ENCODE measurements around the gene SMARCB1.
"Not testable (repeated sequence)": the region's sequence is repeated elsewhere in the genome, so short reads cannot be mapped to it uniquely, and the experiment has no call there.

The SMARCB1 gene

GRCh38 chr22:23847991-23848864 lies 61.5 kb downstream of the SMARCB1 start:
- DNase-seq: no peak

- DNase-seq: no peak
These were observed 62.5 kb downstream of the SMARCB1 start for GRCh38 chr22:23849009-23850006.

GRCh38 chr22:23850136-23850611 lies 63.4 kb downstream of the SMARCB1 start:
- DNase-seq: no peak

GRCh38 chr22:23856721-23857605 lies 70.2 kb downstream of the SMARCB1 start:
- no peak for DNase-seq

DNA sequence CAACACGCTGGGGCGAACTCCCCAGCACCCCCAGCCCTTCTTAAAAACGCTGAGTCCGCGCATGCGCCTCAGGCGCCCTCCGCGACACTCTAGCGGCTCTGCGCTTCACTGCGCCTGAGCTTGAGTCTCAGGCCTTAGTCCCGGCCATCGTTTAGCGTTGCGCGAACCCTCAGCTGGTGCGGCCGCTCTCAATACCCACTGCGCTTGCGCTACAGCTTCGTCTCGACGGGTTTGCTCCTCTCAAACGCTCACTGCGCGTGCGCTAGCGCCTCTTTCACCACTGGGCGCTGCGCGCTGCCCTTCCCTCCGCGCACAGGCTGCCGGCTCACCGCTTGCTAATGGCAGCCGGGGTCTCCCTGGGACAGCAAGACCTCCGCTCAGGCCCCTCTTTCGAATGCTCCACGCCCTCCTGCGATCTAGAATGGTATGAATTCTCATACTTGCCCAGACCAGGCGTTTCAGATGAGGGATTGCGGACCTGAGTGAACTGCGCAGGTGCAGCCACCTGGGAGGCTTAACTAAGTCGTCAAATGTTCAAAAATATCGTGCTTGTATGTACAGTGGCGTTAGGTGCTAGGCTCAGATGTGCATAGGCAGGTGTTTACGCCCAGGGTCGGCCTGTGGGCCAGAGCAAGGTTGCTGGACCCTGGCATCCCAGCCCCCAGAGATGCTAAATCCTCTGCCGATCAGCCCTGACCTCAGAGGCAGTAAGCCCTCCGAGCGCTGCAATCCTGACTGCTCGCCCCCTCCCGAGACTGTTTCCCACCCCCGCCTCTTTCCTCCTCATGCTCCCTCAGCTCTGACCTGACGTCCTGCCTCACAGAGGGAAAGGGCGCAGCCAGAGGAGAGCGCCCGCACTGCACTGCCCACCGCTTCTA lies 71.1 kb downstream of the SMARCB1 start, which contains the start of gene SLC2A11:
Gene SLC2A11, plus strand, starts transcription at position 270 of the 878 bp plus-strand sequence. Its CDS starts 125 bp downstream, at position 395.
- peak; percentile 74 for DNase-seq

DNA sequence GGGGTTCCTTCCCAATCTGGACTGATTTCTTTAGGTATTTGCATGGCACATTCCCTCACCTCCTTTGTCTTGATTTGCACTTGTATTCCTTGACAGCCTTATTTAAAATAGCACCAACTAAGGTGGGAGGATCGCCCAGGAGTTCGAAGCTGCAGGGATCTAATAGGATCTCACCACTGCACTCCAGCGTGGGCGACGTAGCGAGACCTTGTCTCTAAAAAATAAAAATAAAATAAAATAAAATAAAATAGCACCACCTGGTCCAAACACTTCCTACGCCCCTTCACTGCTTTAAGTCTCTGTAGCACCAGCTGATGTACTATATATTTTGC lies 71.7 kb downstream of the SMARCB1 start:
- no peak for DNase-seq

- DNase-seq: no peak
These were observed 72.4 kb downstream of the SMARCB1 start for GRCh38 chr22:23859201-23859600.

DNA sequence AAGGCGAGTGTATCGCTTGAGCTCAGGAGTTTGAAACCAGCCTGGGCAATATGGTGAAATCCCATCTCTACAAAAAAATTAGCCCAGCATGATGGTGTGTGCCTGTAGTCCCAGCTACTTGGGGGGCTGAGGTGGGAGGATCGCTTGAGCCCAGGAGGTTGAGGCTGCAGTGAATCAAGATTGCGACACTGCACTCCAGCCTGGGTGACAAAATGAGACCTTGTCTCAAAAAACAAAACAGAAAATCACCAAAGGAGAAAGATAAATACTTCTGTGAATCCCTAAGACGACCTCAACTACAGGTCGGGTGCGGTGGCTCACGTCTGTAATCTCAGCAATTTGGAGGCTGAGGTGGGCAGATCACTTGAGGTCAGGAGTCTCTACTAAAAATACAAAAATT lies 73.4 kb downstream of the SMARCB1 start:
- not testable (repeated sequence) for DNase-seq

- no peak for DNase-seq
These were observed 75.3 kb downstream of the SMARCB1 start for GRCh38 chr22:23862103-23862502.

- DNase-seq: not testable (repeated sequence)
These were observed 77.9 kb downstream of the SMARCB1 start for GRCh38 chr22:23864499-23865154.

DNA sequence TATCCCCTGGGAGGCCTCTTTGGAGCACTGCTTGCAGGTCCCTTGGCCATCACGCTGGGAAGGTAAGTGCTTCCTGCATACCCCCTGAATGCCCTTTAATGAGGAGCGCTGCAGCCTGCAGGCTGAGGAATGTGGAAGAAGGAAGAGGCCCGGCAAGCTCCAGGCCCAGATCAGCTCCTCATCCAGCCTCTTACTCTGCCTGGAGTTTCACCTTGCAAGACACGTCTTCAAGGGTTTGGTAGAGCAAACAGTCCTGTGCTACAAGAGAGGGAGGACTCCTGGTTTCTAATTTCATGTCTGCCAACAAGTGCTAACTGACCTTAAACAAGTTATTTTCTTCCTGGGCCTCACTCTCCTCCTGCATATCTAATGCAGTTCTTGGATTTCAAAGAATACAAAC lies 81.8 kb downstream of the SMARCB1 start:
- no peak for DNase-seq

- no peak for DNase-seq
These were observed 88.1 kb downstream of the SMARCB1 start for GRCh38 chr22:23874871-23875270.

DNA sequence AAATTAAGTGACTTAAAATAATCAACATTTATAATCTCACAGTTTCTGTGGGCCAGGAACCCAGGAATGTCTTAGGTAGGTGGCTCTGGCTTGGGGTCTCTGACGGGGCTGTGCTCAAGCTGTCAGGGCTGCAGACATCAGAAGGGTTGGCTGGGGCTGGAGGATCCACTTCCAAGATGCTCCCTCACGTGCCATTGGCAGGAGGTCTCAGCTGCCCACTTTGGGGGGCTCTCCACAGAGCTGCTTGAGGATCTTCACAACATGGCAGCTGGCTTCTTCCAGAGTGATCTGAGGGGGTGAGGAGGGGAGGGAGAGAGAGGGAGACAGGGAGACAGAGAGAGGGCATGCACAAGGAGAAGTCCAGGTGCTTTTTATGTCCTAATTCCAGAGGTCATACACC lies 89.0 kb downstream of the SMARCB1 start:
- DNase-seq: no peak

GRCh38 chr22:23877566-23877965 lies 90.8 kb downstream of the SMARCB1 start:
- DNase-seq: no peak

DNA sequence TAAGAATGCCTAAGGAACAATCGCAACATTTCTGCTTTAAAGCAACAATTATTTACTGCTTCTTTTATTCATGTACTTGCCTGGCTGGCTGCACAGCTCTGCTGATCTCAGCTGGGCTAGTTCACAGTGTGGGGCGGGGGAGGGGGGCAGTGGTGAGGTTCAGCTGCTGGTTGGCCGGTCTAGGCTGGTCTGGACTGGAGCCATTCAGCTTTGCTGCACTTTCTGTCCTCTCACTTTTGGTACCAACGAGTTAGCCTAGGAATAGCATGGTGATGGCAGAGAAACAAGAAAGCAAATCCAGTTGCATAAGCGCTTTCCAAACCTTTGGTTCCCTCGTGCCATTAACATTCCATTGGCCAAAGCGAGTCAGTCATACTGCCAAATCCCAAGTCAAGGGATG lies 91.5 kb downstream of the SMARCB1 start:
- DNase-seq: no peak

DNA sequence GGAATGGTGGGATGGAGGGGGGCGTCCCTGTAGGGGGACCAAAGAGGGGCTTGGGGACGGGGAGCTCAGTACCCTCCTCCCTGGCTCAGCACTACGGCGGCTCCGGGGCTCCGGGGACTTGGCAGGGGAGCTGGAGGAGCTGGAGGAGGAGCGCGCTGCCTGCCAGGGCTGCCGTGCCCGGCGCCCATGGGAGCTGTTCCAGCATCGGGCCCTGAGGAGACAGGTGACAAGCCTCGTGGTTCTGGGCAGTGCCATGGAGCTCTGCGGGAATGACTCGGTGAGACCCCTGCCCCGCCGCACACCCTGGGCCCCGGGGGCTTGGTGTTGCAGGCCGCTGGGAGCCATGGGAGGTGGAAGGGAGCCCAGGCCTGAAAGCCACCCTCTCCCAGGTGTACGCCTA lies 95.6 kb downstream of the SMARCB1 start:
- no peak for DNase-seq

GRCh38 chr22:23883658-23884057 lies 96.9 kb downstream of the SMARCB1 start:
- no peak for DNase-seq

DNA sequence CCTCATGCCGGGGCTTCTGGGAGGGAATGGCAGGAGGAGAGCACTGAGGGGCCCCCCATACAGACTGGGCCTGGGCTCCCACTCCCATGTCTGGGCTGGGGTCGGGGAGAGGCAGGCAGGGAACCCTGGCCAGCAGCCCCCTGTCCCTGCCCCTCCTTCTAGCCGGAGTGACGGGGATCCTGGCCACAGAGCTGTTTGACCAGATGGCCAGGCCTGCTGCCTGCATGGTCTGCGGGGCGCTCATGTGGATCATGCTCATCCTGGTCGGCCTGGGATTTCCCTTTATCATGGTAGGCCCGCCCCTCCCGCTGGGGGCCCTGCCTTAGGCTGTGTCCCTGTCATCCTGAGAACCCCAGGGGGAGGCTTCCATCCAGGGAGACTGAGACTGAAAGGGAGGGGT lies 97.4 kb downstream of the SMARCB1 start:
- DNase-seq: no peak

All from NCI-H1417 treated with DMSO at 0.1 percent for 48 hours (cell line).